ENCODE results near the gene HDAC9.

Gene HDAC9

GRCh38 chr7:18755793-18756192 lies 260.2 kb downstream of the HDAC9 start:
- Histone ChIP-seq H3K4me1 (ENCODE audit: control insufficient read depth, insufficient read depth, low read length) (no peaks in the 10 kb centered on the region), H3K4me3 (ENCODE audit: low read length) (no peak overlapping the region), H3K36me3 (ENCODE audit: control insufficient read depth, insufficient read depth, low read length) (no peaks in the 10 kb centered on the region), H3K9me3 (ENCODE audit: control insufficient read depth, insufficient read depth, low read length) (no peaks in the 10 kb centered on the region), H3K27ac (ENCODE audit: low read length) (no peak overlapping the region), H3K27me3 (ENCODE audit: control insufficient read depth, insufficient read depth, low read length) (no peaks in the 10 kb centered on the region)
- WGBS (ENCODE audit: insufficient coverage, insufficient read length): no CpG with 5 or more reads among the region's 4 CpGs
- no peak for DNase-seq (ENCODE audit: low read depth, low spot score)

- DNase-seq (ENCODE audit: low read depth, low spot score): no peak
- Histone ChIP-seq H3K9me3 (ENCODE audit: control insufficient read depth, insufficient read depth, low read length) (no peaks in the 10 kb centered on the region), H3K4me3 (ENCODE audit: low read length) (no peak overlapping the region), H3K27me3 (ENCODE audit: control insufficient read depth, insufficient read depth, low read length) (no peaks in the 10 kb centered on the region), H3K4me1 (ENCODE audit: control insufficient read depth, insufficient read depth, low read length) (no peaks in the 10 kb centered on the region), H3K27ac (ENCODE audit: low read length) (no peak overlapping the region), H3K36me3 (ENCODE audit: control insufficient read depth, insufficient read depth, low read length) (no peaks in the 10 kb centered on the region)
- WGBS (ENCODE audit: insufficient coverage, insufficient read length): no CpG with 5 or more reads among the region's 6 CpGs
Measured at GRCh38 chr7:18756378-18757050, 261.0 kb downstream of the HDAC9 start.

- WGBS (ENCODE audit: insufficient coverage, insufficient read length): no CpG with 5 or more reads among the region's 5 CpGs
- no peak overlapping the region for H3K4me3 ChIP-seq (ENCODE audit: low read length)
Measured at GRCh38 chr7:18760046-18760445, 264.5 kb downstream of the HDAC9 start.

GRCh38 chr7:18760631-18761445 lies 265.3 kb downstream of the HDAC9 start:
- Histone ChIP-seq H3K4me3 (ENCODE audit: low read length) (no peak overlapping the region), H3K4me1 (ENCODE audit: control insufficient read depth, insufficient read depth, low read length) (peaks cover 2% of the 10 kb centered on the region; the same call in 1 of the 2 replicates), H3K27me3 (ENCODE audit: control insufficient read depth, insufficient read depth, low read length) (no peaks in the 10 kb centered on the region), H3K36me3 (ENCODE audit: control insufficient read depth, insufficient read depth, low read length) (no peaks in the 10 kb centered on the region), H3K27ac (ENCODE audit: low read length) (no peak overlapping the region), H3K9me3 (ENCODE audit: control insufficient read depth, insufficient read depth, low read length) (no peaks in the 10 kb centered on the region)
- WGBS (ENCODE audit: insufficient coverage, insufficient read length): no CpG with 5 or more reads among the region's 7 CpGs
- DNase-seq (ENCODE audit: low read depth, low spot score): no peak

More at GRCh38 chr7:18760046-18760445, 264.5 kb downstream of the HDAC9 start:
- H3K9me3 ChIP-seq (ENCODE audit: control insufficient read depth, insufficient read depth, low read length): no peaks in the 10 kb centered on the region
- no peak for DNase-seq (ENCODE audit: low read depth, low spot score)
- H3K27ac ChIP-seq (ENCODE audit: low read length): no peak overlapping the region
- H3K27me3 ChIP-seq (ENCODE audit: control insufficient read depth, insufficient read depth, low read length): no peaks in the 10 kb centered on the region
- H3K4me1 ChIP-seq (ENCODE audit: control insufficient read depth, insufficient read depth, low read length): peaks cover 2% of the 10 kb centered on the region; the same call in 1 of the 2 replicates
- no peaks in the 10 kb centered on the region for H3K36me3 ChIP-seq (ENCODE audit: control insufficient read depth, insufficient read depth, low read length)

GRCh38 chr7:18762189-18762588 lies 266.6 kb downstream of the HDAC9 start:
- no peak overlapping the region for H3K27ac ChIP-seq (ENCODE audit: low read length)
- H3K4me3 ChIP-seq (ENCODE audit: low read length): no peak overlapping the region
- peaks cover 2% of the 10 kb centered on the region; the same call in 1 of the 2 replicates for H3K4me1 ChIP-seq (ENCODE audit: control insufficient read depth, insufficient read depth, low read length)
- WGBS (ENCODE audit: insufficient coverage, insufficient read length): no CpG with 5 or more reads among the region's 3 CpGs
- H3K9me3 ChIP-seq (ENCODE audit: control insufficient read depth, insufficient read depth, low read length): no peaks in the 10 kb centered on the region
- no peaks in the 10 kb centered on the region for H3K36me3 ChIP-seq (ENCODE audit: control insufficient read depth, insufficient read depth, low read length)
- no peaks in the 10 kb centered on the region for H3K27me3 ChIP-seq (ENCODE audit: control insufficient read depth, insufficient read depth, low read length)
- no peak for DNase-seq (ENCODE audit: low read depth, low spot score)

GRCh38 chr7:18768256-18768655 lies 272.7 kb downstream of the HDAC9 start:
- no peak overlapping the region for H3K4me3 ChIP-seq (ENCODE audit: low read length)
- H3K27me3 ChIP-seq (ENCODE audit: control insufficient read depth, insufficient read depth, low read length): no peaks in the 10 kb centered on the region
- no peaks in the 10 kb centered on the region for H3K36me3 ChIP-seq (ENCODE audit: control insufficient read depth, insufficient read depth, low read length)
- no peak overlapping the region for H3K27ac ChIP-seq (ENCODE audit: low read length)
- H3K4me1 ChIP-seq (ENCODE audit: control insufficient read depth, insufficient read depth, low read length): no peaks in the 10 kb centered on the region
- no peak for DNase-seq (ENCODE audit: low read depth, low spot score)
- H3K9me3 ChIP-seq (ENCODE audit: control insufficient read depth, insufficient read depth, low read length): no peaks in the 10 kb centered on the region
- no CpG with 5 or more reads among the region's 2 CpGs for WGBS (ENCODE audit: insufficient coverage, insufficient read length)

- Histone ChIP-seq H3K9me3 (ENCODE audit: control insufficient read depth, insufficient read depth, low read length) (no peaks in the 10 kb centered on the region), H3K4me1 (ENCODE audit: control insufficient read depth, insufficient read depth, low read length) (no peaks in the 10 kb centered on the region), H3K36me3 (ENCODE audit: control insufficient read depth, insufficient read depth, low read length) (no peaks in the 10 kb centered on the region), H3K4me3 (ENCODE audit: low read length) (no peak overlapping the region), H3K27ac (ENCODE audit: low read length) (no peak overlapping the region), H3K27me3 (ENCODE audit: control insufficient read depth, insufficient read depth, low read length) (no peaks in the 10 kb centered on the region)
- no peak for DNase-seq (ENCODE audit: low read depth, low spot score)
- no CpG with 5 or more reads among the region's 7 CpGs for WGBS (ENCODE audit: insufficient coverage, insufficient read length)
Measured at GRCh38 chr7:18770154-18770811, 274.7 kb downstream of the HDAC9 start.

- H3K27me3 ChIP-seq (ENCODE audit: control insufficient read depth, insufficient read depth, low read length): no peaks in the 10 kb centered on the region
- no peaks in the 10 kb centered on the region for H3K4me1 ChIP-seq (ENCODE audit: control insufficient read depth, insufficient read depth, low read length)
- no peak for DNase-seq (ENCODE audit: low read depth, low spot score)
- H3K9me3 ChIP-seq (ENCODE audit: control insufficient read depth, insufficient read depth, low read length): no peaks in the 10 kb centered on the region
- H3K4me3 ChIP-seq (ENCODE audit: low read length): no peak overlapping the region
- H3K36me3 ChIP-seq (ENCODE audit: control insufficient read depth, insufficient read depth, low read length): no peaks in the 10 kb centered on the region
- no peak overlapping the region for H3K27ac ChIP-seq (ENCODE audit: low read length)
- WGBS (ENCODE audit: insufficient coverage, insufficient read length): no CpG with 5 or more reads among the region's 3 CpGs
Measured at GRCh38 chr7:18770822-18771221, 275.3 kb downstream of the HDAC9 start.

GRCh38 chr7:18771834-18772566 lies 276.5 kb downstream of the HDAC9 start:
- Histone ChIP-seq H3K27me3 (ENCODE audit: control insufficient read depth, insufficient read depth, low read length) (no peaks in the 10 kb centered on the region), H3K4me1 (ENCODE audit: control insufficient read depth, insufficient read depth, low read length) (no peaks in the 10 kb centered on the region), H3K4me3 (ENCODE audit: low read length) (no peak overlapping the region), H3K36me3 (ENCODE audit: control insufficient read depth, insufficient read depth, low read length) (no peaks in the 10 kb centered on the region), H3K9me3 (ENCODE audit: control insufficient read depth, insufficient read depth, low read length) (no peaks in the 10 kb centered on the region), H3K27ac (ENCODE audit: low read length) (no peak overlapping the region)
- DNase-seq (ENCODE audit: low read depth, low spot score): no peak
- WGBS (ENCODE audit: insufficient coverage, insufficient read length): no CpG with 5 or more reads among the region's 2 CpGs

- DNase-seq (ENCODE audit: low read depth, low spot score): no peak
- Histone ChIP-seq H3K27me3 (ENCODE audit: control insufficient read depth, insufficient read depth, low read length) (no peaks in the 10 kb centered on the region), H3K27ac (ENCODE audit: low read length) (no peak overlapping the region), H3K36me3 (ENCODE audit: control insufficient read depth, insufficient read depth, low read length) (no peaks in the 10 kb centered on the region), H3K9me3 (ENCODE audit: control insufficient read depth, insufficient read depth, low read length) (no peaks in the 10 kb centered on the region), H3K4me1 (ENCODE audit: control insufficient read depth, insufficient read depth, low read length) (no peaks in the 10 kb centered on the region), H3K4me3 (ENCODE audit: low read length) (no peak overlapping the region)
- no CpG with 5 or more reads among the region's 1 CpG for WGBS (ENCODE audit: insufficient coverage, insufficient read length)
Measured at GRCh38 chr7:18772567-18772965, 277.0 kb downstream of the HDAC9 start.
